ENCODE data around the gene DNAJB9. TPM values are rescaled to one million over a fixed set of nuclear protein-coding genes. Genes with fewer than 3 reads are reported as not detected.
"Not testable (repeated sequence)": the region's sequence is repeated elsewhere in the genome, so short reads cannot be mapped to it uniquely, and the experiment has no call there.

The DNAJB9 gene
- total and polyA plus RNA-seq, 2 of the 8 experiments (the other 6 are each of a cell fraction or from before 2014, with no cell fraction given) = 1.8 to 9.7 TPM

DNA sequence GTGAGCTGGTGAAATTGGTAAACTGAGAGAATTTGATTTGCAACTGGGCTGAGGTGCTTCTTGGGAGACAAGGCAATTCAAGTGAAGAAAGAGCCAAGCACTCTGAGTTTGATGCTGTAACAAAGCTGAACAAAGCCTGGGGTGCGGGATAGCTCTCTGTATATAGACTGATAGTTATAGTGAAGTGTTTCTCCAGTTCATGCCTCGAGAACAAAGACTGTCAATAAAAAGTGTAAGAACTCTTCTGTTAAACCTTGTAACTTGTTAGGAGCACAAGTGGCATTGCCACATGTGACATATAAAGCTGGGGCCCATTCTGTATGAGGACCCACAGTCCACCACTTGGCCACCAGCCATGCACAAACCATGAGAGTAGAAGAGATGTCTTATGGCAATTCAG lies 32.4 kb upstream of the DNAJB9 start (continued):
- TF ChIP-seq HDAC2 (IDR thresholded peaks at IDR 0.05; ENCODE audit: borderline replicate concordance in 1 of 2, low read depth in 2 of 2, low read length in 2 of 2) (no peak), KDM1A (IDR thresholded peaks at IDR 0.05; ENCODE audit: borderline replicate concordance, low read length) (no peak)

DNA sequence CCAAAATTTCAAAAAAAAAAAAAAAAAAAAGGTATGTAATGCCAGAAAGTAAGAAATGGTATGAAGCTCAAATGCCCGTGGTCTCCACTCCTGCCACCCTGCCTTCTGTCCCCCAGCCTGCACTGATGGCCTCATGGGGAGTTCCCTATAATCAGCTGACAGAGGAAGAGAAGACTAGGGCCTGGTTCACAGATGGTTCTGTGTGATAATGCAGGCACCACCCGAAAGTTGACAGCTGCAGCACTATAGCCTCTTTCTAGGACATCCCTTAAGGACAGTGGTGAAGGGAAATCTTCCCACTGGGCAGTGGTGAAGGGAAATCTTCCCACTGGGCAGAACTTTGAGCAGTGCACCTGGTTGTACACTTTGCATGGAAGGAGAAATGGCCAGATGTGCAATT lies 31.4 kb upstream of the DNAJB9 start:
- not testable (repeated sequence) for H4K5ac ChIP-seq (ENCODE audit: insufficient read length, low read depth, low read length); H3K27me3 ChIP-seq (replicated peaks in 1 of 4; ENCODE audit: control insufficient read depth in 3 of 4, extremely low read depth in 1 of 4, insufficient read depth in 3 of 4, low read length in 3 of 4); H4K8ac ChIP-seq (ENCODE audit: extremely low read depth, insufficient read depth, low read length); H3K4me2 ChIP-seq (ENCODE audit: insufficient read depth in 1 of 2, low read depth in 2 of 2, low read length in 2 of 2); H3K79me2 ChIP-seq (ENCODE audit: control insufficient read depth in 1 of 2, insufficient read depth in 2 of 2, low read length in 2 of 2); H2AFZ ChIP-seq (ENCODE audit: low read length); H3K23me2 ChIP-seq (ENCODE audit: low read depth, low read length); H2AK5ac ChIP-seq (ENCODE audit: low read depth, low read length); H2BK20ac ChIP-seq (ENCODE audit: low read length); H2BK12ac ChIP-seq (ENCODE audit: low read depth, low read length); H3K18ac ChIP-seq (ENCODE audit: extremely low read depth, low read length); H3K79me1 ChIP-seq (ENCODE audit: low read depth, low read length); H4K20me1 ChIP-seq (replicated peaks in 1 of 2; ENCODE audit: control insufficient read depth in 1 of 2, insufficient read depth in 2 of 2, low read length in 2 of 2); H3K36me3 ChIP-seq (ENCODE audit: control insufficient read depth in 2 of 4, insufficient read depth in 4 of 4, low read length in 3 of 4); H2BK15ac ChIP-seq (ENCODE audit: low read length); H3K9ac ChIP-seq (replicated peaks in 1 of 4; ENCODE audit: extremely low read depth in 1 of 4, low read depth in 3 of 4, low read length in 3 of 4); H3K4ac ChIP-seq (replicated peaks; ENCODE audit: insufficient read length, low read depth, low read length); H3K9me3 ChIP-seq (ENCODE audit: insufficient read depth in 2 of 2, low read depth in 1 of 2, low read length in 1 of 2); H3K4me3 ChIP-seq (ENCODE audit: extremely low read depth in 1 of 4, insufficient read depth in 2 of 4, low read depth in 3 of 4, low read length in 4 of 4); H2BK5ac ChIP-seq (ENCODE audit: low read depth, low read length); H3K56ac ChIP-seq (replicated peaks; ENCODE audit: insufficient read length, low read depth, low read length); DNase-seq (ENCODE audit: low read depth in 1 of 2, low spot score in 2 of 2); H4K91ac ChIP-seq (replicated peaks; ENCODE audit: insufficient read length, low read length); H3K4me1 ChIP-seq (replicated peaks in 1 of 4; ENCODE audit: control insufficient read depth in 3 of 4, insufficient read depth in 4 of 4, low read length in 3 of 4); H3K23ac ChIP-seq (ENCODE audit: insufficient read length); H3K14ac ChIP-seq (ENCODE audit: insufficient read length); H2BK120ac ChIP-seq (replicated peaks; ENCODE audit: low read depth, low read length); H3K27ac ChIP-seq (ENCODE audit: low read depth, low read length); FAIRE-seq
- WGBS, 2 experiments (ENCODE audit: extremely low coverage in 1 of 2, insufficient coverage in 1 of 2, insufficient read length in 1 of 2, insufficient replicate concordance in 2 of 2, low coverage in 1 of 2, low lambda C conversion rate in 2 of 2, missing lambda C conversion rate in 1 of 2) = 75% methylated on average over 2 of the region's 2 CpGs; no CpG with 5 or more reads in 1 of the 2 experiments
- ChIA-PET CTCF (ENCODE audit: partially characterized antibody) (interaction anchor here (0.6 kb wide), 1 partner anchor 52 kb away, joined by 3 read pairs; no protein-coding TSS in a partner anchor), POLR2A (ENCODE audit: partially characterized antibody) (interaction anchor here (2.6 kb wide), 1 partner anchor 14 kb away, joined by 7 read pairs; no protein-coding TSS in a partner anchor)
